Immature natural killer cell (primary cell): ENCODE data around the gene CD58. TPM values are rescaled to one million over a fixed set of nuclear protein-coding genes. Genes with fewer than 3 reads are reported as not detected.

Experiments used
- polyA plus RNA-seq, 3 donors: library from polyadenylated mRNA; unstranded; fragments of 300-500 nt; fragmentation: Illumina TruSeq; gene quantifications; one replicate each; pipeline ENCODE4 v1.2.3, GENCODE V29; 2021

Gene CD58
- polyA plus RNA-seq, 3 donors from 2014 or later: 68.6 to 112 (median 69.9) TPM

Other genes with a start within 250 kb of the CD58 start
- 10 to 100 TPM; 21.5 to 38.7 (median 24.2) TPM for gene ATP1A1, start 197.8 kb downstream of the CD58 start, polyA plus RNA-seq
- gene IGSF3, start 96.7 kb upstream of the CD58 start, polyA plus RNA-seq: not detected
- gene CD2, start 183.4 kb upstream of the CD58 start, polyA plus RNA-seq: 100 to 1,000 TPM; 246 to 341 (median 325) TPM